SIG-M5 (cell line): ENCODE measurements around the gene PXDC1.
"Not testable (repeated sequence)": the region's sequence is repeated elsewhere in the genome, so short reads cannot be mapped to it uniquely, and the experiment has no call there.

Experiments used
- DNase-seq: peaks from one replicate; lab custom pipeline; 2025; lab: John Stamatoyannopoulos, UW

PXDC1 gene

GRCh38 chr6:3708540-3708939, 43.0 kb downstream of the PXDC1 start:
- no peak for DNase-seq

DNA sequence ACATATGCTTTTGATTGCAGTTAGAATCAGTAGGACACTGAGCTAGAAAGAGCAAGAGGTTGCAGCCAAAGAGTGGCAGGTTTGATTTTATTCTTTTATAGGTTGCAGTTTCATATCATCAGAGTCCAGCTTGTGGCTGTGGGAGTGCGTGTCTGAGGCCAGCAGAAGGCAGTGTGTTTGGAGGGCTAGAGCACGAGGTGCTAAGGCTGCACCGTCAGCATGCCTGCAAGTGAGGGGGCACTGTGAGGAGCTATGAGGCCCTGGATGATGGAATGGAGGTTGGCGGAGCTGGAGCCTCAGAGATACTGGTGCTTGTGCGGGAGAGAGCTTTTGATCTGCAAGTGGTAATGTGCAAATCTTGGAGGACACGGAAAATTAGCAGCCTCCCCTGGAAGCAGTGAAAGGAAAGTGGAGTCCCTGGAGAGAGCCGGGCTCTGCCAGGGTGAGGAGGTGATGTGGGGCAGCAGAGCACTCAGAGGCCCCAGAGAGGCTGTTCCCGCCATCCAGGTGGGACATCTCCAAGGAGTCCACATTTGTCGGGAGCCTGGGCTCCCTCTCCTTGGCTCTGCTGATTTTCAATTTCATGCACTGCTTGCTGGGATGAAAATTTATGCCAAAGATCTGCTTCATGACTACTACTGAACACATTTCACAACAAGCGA, 43.6 kb downstream of the PXDC1 start:
- no peak for DNase-seq

GRCh38 chr6:3707024-3707423, 44.5 kb downstream of the PXDC1 start:
- no peak for DNase-seq

DNA sequence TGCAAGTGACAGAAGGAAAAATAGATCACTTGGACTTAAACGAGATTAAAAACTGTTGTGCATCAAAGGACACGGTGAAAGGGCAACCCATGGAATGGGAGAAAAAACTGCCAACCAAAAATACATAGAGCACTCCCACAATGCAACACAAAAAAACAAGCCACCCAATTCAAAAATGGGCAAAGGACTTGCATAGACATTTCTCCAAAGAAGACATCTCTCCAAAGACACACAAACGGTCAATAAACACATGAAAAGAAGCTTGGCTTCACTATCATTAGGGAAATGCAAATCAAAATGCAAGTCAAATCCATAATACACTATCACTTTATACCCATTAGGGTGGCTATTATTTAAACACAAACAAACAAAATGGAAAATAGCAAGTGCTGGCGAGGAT, 45.0 kb downstream of the PXDC1 start:
- no peak for DNase-seq

GRCh38 chr6:3701631-3702030, 49.9 kb downstream of the PXDC1 start:
- no peak for DNase-seq

DNA sequence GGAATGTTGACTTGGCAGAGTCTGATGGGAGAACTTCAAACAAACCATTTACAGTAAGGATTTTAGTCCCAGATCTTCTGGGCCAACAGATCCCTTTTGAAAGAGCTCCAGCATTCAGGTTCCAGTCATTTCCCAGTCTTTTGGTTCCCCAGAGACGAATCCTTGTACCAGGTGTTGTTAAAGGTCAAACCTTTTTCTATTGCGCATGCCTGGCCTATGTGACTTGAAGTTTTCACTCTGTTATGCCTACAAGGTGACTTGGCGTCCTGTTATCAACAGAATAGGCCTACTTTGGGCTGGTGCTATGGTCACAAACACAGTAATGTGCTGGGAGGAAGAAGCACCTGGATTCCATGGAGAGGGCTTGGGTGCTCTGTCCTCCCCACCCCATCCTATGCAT, 52.3 kb downstream of the PXDC1 start:
- no peak for DNase-seq

GRCh38 chr6:3698021-3698420, 53.5 kb downstream of the PXDC1 start:
- no peak for DNase-seq

GRCh38 chr6:3697609-3698008, 53.9 kb downstream of the PXDC1 start:
- DNase-seq, result no peak

- DNase-seq, result no peak
Measured at GRCh38 chr6:3696525-3697088, 54.9 kb downstream of the PXDC1 start.

- no peak for DNase-seq
Measured at GRCh38 chr6:3695065-3695817, 56.3 kb downstream of the PXDC1 start.

GRCh38 chr6:3693831-3694230, 57.7 kb downstream of the PXDC1 start:
- no peak for DNase-seq

- DNase-seq, result no peak
Measured at GRCh38 chr6:3690506-3690905, 61.0 kb downstream of the PXDC1 start.

DNA sequence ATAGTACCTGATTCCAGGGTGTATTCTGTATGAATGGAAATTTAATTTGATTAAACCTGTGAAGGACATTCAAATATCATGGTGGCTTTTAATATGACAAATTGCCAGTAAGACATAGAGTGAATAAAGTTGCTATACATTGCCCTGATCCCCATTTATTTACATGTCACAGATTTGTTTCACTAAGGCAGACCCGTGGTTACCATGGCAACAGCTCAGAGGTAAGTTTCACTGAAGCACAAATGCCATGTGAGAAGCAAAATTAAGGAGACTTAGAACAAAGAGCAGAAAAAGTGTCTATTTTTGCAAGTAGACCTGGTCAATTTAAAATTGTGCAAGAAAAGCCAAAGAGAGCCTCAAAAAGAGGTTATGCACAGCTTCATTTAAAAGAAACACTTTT, 63.7 kb downstream of the PXDC1 start:
- no peak for DNase-seq

DNA sequence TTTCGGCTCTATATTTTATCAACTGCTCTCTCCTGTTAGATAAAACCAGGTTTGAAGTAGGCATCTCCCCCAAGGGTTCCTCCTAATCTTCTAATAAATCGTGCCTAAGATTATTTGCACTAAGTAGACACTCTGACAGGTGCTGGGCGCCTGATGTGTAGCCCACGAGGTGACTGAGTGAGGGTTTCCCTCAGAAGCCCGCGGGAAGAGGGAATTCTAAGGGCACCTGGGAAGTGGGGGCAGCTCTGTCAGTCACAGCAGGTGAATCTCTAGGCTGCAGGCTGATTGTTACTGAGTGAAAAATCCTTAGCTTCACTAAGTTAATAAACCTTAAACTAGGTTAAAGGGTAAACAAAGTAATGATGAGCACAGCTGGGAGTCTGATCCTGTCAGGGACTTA, 68.2 kb downstream of the PXDC1 start:
- DNase-seq, result no peak

- DNase-seq, result no peak
Measured at GRCh38 chr6:3678946-3679345, 72.6 kb downstream of the PXDC1 start.

DNA sequence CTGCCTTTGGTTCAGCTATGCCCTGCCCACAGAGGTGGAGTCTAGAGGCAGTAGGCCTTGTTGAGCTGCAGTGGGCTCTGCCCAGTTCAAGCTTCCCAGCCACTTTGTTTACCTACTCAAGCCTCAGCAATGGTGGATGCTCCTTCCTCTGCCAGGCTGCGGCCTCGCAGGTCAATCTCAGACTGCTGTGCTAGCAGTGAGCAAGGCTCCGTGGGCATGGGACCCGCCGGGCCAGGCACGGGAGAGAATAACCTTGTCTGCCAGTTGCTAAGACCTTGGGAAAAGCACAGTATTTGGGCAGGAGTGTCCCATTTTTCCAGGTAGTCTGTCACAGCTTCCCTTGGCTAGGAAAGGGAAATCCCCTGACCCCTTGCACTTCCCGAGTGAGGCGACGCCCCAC, 73.8 kb downstream of the PXDC1 start:
- DNase-seq, result not testable (repeated sequence)

DNA sequence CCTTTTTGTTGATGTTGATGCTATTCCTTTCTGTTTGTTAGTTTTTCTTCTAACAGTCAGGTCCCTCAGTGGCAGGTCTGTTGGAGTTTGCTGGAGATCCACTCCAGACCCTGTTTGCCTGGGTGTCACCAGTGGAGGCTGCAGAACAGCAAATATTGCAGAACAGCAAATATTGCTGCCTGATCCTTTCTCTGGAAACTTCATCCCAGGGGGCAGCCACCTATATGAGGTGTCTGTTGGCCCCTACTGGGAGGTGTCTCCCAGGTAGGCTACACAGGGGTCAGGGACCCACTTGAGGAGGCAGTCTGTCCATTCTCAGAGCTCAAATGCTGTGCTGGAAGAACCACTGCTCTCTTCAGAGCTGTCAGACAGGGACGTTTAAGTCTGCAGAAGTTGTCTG, 74.2 kb downstream of the PXDC1 start:
- not testable (repeated sequence) for DNase-seq
